K562 (cell line): Measurements from ENCODE around the gene CACNA1C. TPM values are rescaled to one million over a fixed set of nuclear protein-coding genes. Genes with fewer than 3 reads are reported as not detected.

ENCODE experiments used
- ATAC-seq: fragments of 200-7000 bp; cut with Tn5 transposase; 3 replicates; pipeline ENCODE4 v1.9.1; 2020; ENCODE audit warnings: moderate library complexity
- BruUV-seq: library from RNA; stranded (reverse); fragments of 400-500 nt; replicated peaks from 2 replicates; lab custom pipeline; 2021; lab: Mats Ljungman, UMichigan
- CTCF ChIA-PET: fragments of 300-600 bp; formaldehyde crosslinking; extraction: SDS; loops from one replicate; lab custom pipeline; 2021; ENCODE audit warnings: low intra/inter-chr PET ratio; lab: Yijun Ruan, JAX
- POLR2A ChIA-PET: fragments of 300-600, 350-650 bp; sonication (Branson Sonifier 250); formaldehyde crosslinking; extraction: SDS; loops from one replicate; lab custom pipeline; 2021; ENCODE audit warnings: antibody characterized with exemption, inconsistent platforms; lab: Yijun Ruan, JAX
- DNase-seq, 4 experiments: peaks; one replicate each; pipeline versions ENCODE4 v3.0.0 to v3.0.0-alpha.2; 2011 to 2018; ENCODE audit warnings: low spot score in 3 of 4, mixed read lengths in 3 of 4; ENCODE audit errors: extremely low read depth in 1 of 4
- FAIRE-seq: peaks from 2 replicates; lab custom pipeline; 2011; peaks lifted over from hg19 to GRCh38; lab: Jason Lieb, UNC
- H2AFZ ChIP-seq: 2 replicates; pipeline ENCODE4 v1.6.0; 2011; ENCODE audit warnings: low read depth, low read length, control low read depth, inconsistent platforms
- H3K27ac ChIP-seq: fragments of 200-600 bp; 3 replicates; pipeline ENCODE4 v1.8.0; 2011; ENCODE audit warnings: low read depth, mild to moderate bottlenecking, control low read depth, inconsistent platforms, low read length, moderate library complexity, mixed read lengths; ENCODE audit errors: extremely low read depth
- H3K27me3 ChIP-seq, 2 experiments: fragments of 300-600 bp in 1 of 2; 2 replicates in 1 of 2; 3 replicates in 1 of 2; pipeline versions ENCODE4 v1.6.0 to v1.8.0; 2011; ENCODE audit warnings: inconsistent platforms in 2 of 2, low read length in 2 of 2, mild to moderate bottlenecking in 1 of 2, mixed read lengths in 1 of 2, moderate library complexity in 1 of 2; ENCODE audit not compliant: control insufficient read depth in 2 of 2, insufficient read depth in 2 of 2
- H3K36me3 ChIP-seq: fragments of 300-600 bp; 3 replicates; pipeline ENCODE4 v1.8.0; 2011; ENCODE audit warnings: mild to moderate bottlenecking, low read length, inconsistent platforms; ENCODE audit not compliant: control insufficient read depth, insufficient read depth
- H3K4me1 ChIP-seq, 2 experiments: fragments of 200-600 bp in 1 of 2; replicated peaks in 1 of 2; 2 replicates in 1 of 2; 3 replicates in 1 of 2; pipeline versions ENCODE4 v1.5.1 to v1.8.0; 2011; ENCODE audit warnings: inconsistent platforms in 2 of 2, low read length in 2 of 2, mild to moderate bottlenecking in 1 of 2, mixed read lengths in 1 of 2, moderate library complexity in 1 of 2; ENCODE audit not compliant: control insufficient read depth in 2 of 2, insufficient read depth in 2 of 2
- H3K4me2 ChIP-seq: 2 replicates; pipeline ENCODE4 v1.6.1; 2011; ENCODE audit warnings: low read length, control low read depth, inconsistent platforms, mixed read lengths; ENCODE audit not compliant: insufficient read depth
- H3K4me3 ChIP-seq: fragments of 200-600 bp; sonication (generic), shearing (Covaris generic); 2 replicates; pipeline ENCODE4 v1.5.1; 2016; ENCODE audit warnings: control low read depth, inconsistent platforms
- H3K79me2 ChIP-seq: fragments of 200-600 bp; 3 replicates; pipeline ENCODE4 v1.8.0; 2011; ENCODE audit warnings: low read length, inconsistent platforms; ENCODE audit not compliant: control insufficient read depth, insufficient read depth
- H3K9ac ChIP-seq, 2 experiments: 2 replicates each; pipeline versions ENCODE4 v1.6.0 to v1.6.1; 2011; ENCODE audit warnings: low read depth in 2 of 2, low read length in 2 of 2, control low read depth in 1 of 2, inconsistent platforms in 1 of 2, mild to moderate bottlenecking in 1 of 2, mixed read lengths in 1 of 2; ENCODE audit not compliant: insufficient read depth in 1 of 2
- H3K9me1 ChIP-seq: one replicate; pipeline ENCODE4 v1.6.0; 2011; ENCODE audit warnings: inconsistent platforms, mild to moderate bottlenecking, low read length, moderate library complexity; ENCODE audit not compliant: control insufficient read depth, insufficient read depth
- H3K9me3 ChIP-seq: replicated peaks from 2 replicates; pipeline ENCODE4 v1.5.1; 2011; ENCODE audit warnings: low read depth, low read length, inconsistent platforms; ENCODE audit not compliant: control insufficient read depth, insufficient read depth
- H4K20me1 ChIP-seq: replicated peaks from 2 replicates; pipeline ENCODE4 v1.6.1; 2011; ENCODE audit warnings: low read length, inconsistent platforms, mixed read lengths; ENCODE audit not compliant: control insufficient read depth, insufficient read depth
- BRD9 ChIP-seq: fragments of 450-650 bp; IDR thresholded peaks from 2 replicates; pipeline ENCODE4 v1.6.1; 2018; ENCODE audit warnings: low read depth; ENCODE audit not compliant: partially characterized antibody
- GTF2A2 ChIP-seq: IDR thresholded peaks from 2 replicates; pipeline ENCODE4 v1.6.1; 2016; ENCODE audit warnings: mild to moderate bottlenecking, missing genetic modification characterization, missing compliant biosample characterization
- NCOR1 ChIP-seq: fragments of 450-650 bp; IDR thresholded peaks from 2 replicates; pipeline ENCODE4 v1.6.1; 2016; ENCODE audit warnings: mild to moderate bottlenecking, moderate library complexity
- U2AF1 ChIP-seq: fragments of 200-400 bp; formaldehyde crosslinking; optimal IDR thresholded peaks from 2 replicates; pipeline ENCODE3; 2017; ENCODE audit warnings: mild to moderate bottlenecking, low read depth, low read length, moderate library complexity
- ZNF277 ChIP-seq: fragments of 250-450 bp; sonication (Bioruptor Pico); IDR thresholded peaks from 2 replicates; pipeline ENCODE4 v1.8.0; 2022; ENCODE audit warnings: inconsistent platforms, mild to moderate bottlenecking, moderate library complexity, borderline replicate concordance
- ZNF696 ChIP-seq: fragments of 250-450 bp; sonication (Bioruptor Pico); conservative IDR thresholded peaks from 2 replicates; pipeline ENCODE4 v1.4.0; 2020; ENCODE audit warnings: mild to moderate bottlenecking, moderate library complexity
- ZNF766 ChIP-seq: fragments of 200-800 bp; sonication (Bioruptor generic); conservative IDR thresholded peaks from 2 replicates; pipeline ENCODE4 v1.6.1; 2016; ENCODE audit warnings: missing genetic modification characterization, missing compliant biosample characterization
- WGBS: fragments of 100-300 bp; shearing (Covaris generic); methylation state at CpG from one replicate; pipeline ENCODE4 v1.1.6; 2016; ENCODE audit warnings: low coverage, mixed read lengths; ENCODE audit not compliant: insufficient coverage; ENCODE audit errors: missing lambda C conversion rate; 5-methylcytosine and 5-hydroxymethylcytosine counted together
- in situ Hi-C: fragments of 300-500 bp; cut with MboI; formaldehyde crosslinking; loops from 4 replicates; pipeline ENCODE4 v1.15.0; 2018; ENCODE audit warnings: inconsistent platforms, mixed read lengths
- intact Hi-C: fragments of 100-400 bp; cut with micrococcal nuclease; formaldehyde crosslinking; loops from 2 replicates; pipeline ENCODE4 v1.14.2; 2022
- polyA plus RNA-seq, 8 experiments: library from polyadenylated mRNA; depleted of rRNA in 4 of 8; stranded (reverse) in 5 of 8; unstranded in 3 of 8; fragments of >200 nt; fragmentation: Nextera tagmentation in 2 of 8; fragmentation: Illumina TruSeq in 1 of 8; extraction: Ambion mirVana in 2 of 8; extraction: Trizol in 1 of 8; gene quantifications; 2 replicates each; pipeline versions ENCODE4 v1.2.1 to v1.2.3, GENCODE V29; 2011 to 2014; ENCODE audit warnings: inconsistent platforms in 1 of 8, missing spikeins in 1 of 8
- total RNA-seq, 7 experiments: library from RNA; depleted of rRNA in 6 of 7; stranded (reverse); fragments of >200 nt in 6 of 7; fragmentation: Illumina TruSeq in 2 of 7; extraction: Trizol in 2 of 7; gene quantifications; 2 replicates each; pipeline versions ENCODE4 v1.2.1 to v1.2.3, GENCODE V29; 2011 to 2021; ENCODE audit warnings: low replicate concordance in 1 of 7

The CACNA1C gene
- total and polyA plus RNA-seq, 9 of the 15 experiments (the other 6 are each of a cell fraction or from before 2014, with no cell fraction given) = not detected

GRCh38 chr12:2016862-2017545 is 35.8 kb upstream of the CACNA1C start:
- H3K79me2 ChIP-seq = no peaks in the 10 kb centered on the region
- H3K9me1 ChIP-seq = no peaks in the 10 kb centered on the region
- H4K20me1 ChIP-seq = no peaks in the 10 kb centered on the region
- H3K4me2 ChIP-seq = no peak overlapping the region
- no peak for ATAC-seq
- POLR2A ChIA-PET = interaction anchor here (0.6 to 0.8 kb wide), 3 partner anchors 16 to 1761 kb away, joined by 3 read pairs; no protein-coding TSS in a partner anchor
- TF ChIP-seq GTF2A2 (tag) (no peak), BRD9 (no peak), NCOR1 (no peak), ZNF766 (CRISPR knock-in tag) (no peak), ZNF277 (no peak), ZNF696 (CRISPR knock-in tag) (no peak), U2AF1 (no peak)
- no peak overlapping the region for H3K4me3 ChIP-seq
- no peak overlapping the region for H3K9ac ChIP-seq
- intact Hi-C loops = no loop called here
- BruUV-seq = no TSS peak
- CTCF ChIA-PET = no interaction called here
- H2AFZ ChIP-seq = no peak overlapping the region
- WGBS = 0% methylated on average over 9 of the region's 9 CpGs
- H3K9me3 ChIP-seq = no peaks in the 10 kb centered on the region
- no peak for FAIRE-seq
- no peak for DNase-seq
- peaks cover 2 to 6% of the 10 kb centered on the region in 2 experiments; a peak in 1 of 5 replicates for H3K27me3 ChIP-seq
- H3K36me3 ChIP-seq = no peaks in the 10 kb centered on the region
- in situ Hi-C loops = no loop called here
- no peak overlapping the region for H3K27ac ChIP-seq
- H3K4me1 ChIP-seq = no peaks in the 10 kb centered on the region
